ENCODE results near the gene TMEM88. TPM values are rescaled to one million over a fixed set of nuclear protein-coding genes. Genes with fewer than 3 reads are reported as not detected.

TMEM88 gene
- total and polyA plus RNA-seq, 2 of the 4 experiments (the other 2 are of a cell fraction): 2.1 TPM; not detected in 1

DNA sequence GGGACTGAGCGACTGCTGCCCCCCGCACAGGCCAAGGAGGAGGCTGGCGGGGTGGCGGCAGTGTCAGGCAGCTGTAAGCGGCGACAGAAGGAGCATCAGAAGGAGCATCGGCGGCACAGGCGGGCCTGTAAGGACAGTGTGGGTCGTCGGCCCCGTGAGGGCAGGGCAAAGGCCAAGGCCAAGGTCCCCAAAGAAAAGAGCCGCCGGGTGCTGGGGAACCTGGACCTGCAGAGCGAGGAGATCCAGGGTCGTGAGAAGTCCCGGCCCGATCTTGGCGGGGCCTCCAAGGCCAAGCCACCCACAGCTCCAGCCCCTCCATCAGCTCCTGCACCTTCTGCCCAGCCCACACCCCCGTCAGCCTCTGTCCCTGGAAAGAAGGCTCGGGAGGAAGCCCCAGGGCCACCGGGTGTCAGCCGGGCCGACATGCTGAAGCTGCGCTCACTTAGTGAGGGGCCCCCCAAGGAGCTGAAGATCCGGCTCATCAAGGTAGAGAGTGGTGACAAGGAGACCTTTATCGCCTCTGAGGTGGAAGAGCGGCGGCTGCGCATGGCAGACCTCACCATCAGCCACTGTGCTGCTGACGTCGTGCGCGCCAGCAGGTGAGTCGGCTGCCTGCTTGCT lies 5.6 kb upstream of the TMEM88 start:
- BruUV-seq (replicated peaks): no TSS peak
- TF ChIP-seq NFE2L2 (IDR thresholded peaks at IDR 0.05; ENCODE audit: low read depth, low read length) (no peak), MAFK (IDR thresholded peaks at IDR 0.05; ENCODE audit: low read depth, low read length) (no peak), POLR2A (IDR thresholded peaks at IDR 0.05; ENCODE audit: low read depth, low read length) (no peak)
- TF ChIP-seq, protein P1, sequence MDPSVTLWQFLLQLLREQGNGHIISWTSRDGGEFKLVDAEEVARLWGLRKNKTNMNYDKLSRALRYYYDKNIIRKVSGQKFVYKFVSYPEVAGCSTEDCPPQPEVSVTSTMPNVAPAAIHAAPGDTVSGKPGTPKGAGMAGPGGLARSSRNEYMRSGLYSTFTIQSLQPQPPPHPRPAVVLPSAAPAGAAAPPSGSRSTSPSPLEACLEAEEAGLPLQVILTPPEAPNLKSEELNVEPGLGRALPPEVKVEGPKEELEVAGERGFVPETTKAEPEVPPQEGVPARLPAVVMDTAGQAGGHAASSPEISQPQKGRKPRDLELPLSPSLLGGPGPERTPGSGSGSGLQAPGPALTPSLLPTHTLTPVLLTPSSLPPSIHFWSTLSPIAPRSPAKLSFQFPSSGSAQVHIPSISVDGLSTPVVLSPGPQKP (IDR thresholded peaks at IDR 0.05; ENCODE audit: borderline replicate concordance, low read depth, low read length): no peak
- ATAC-seq (ENCODE audit: low read depth) (no peak), DNase-seq (no peak)
- Histone ChIP-seq H3K4me3 (ENCODE audit: insufficient read depth, low read depth, low read length) (no peak overlapping the region), H3K36me3 (ENCODE audit: control insufficient read depth, insufficient read depth, low read length) (peaks cover 67% of the 10 kb centered on the region), H3K4me2 (ENCODE audit: low read depth, low read length) (no peak overlapping the region), H2AFZ (replicated peaks; ENCODE audit: low read length, poor library complexity) (no peak overlapping the region), H2BK15ac (ENCODE audit: low read depth, low read length) (no peak overlapping the region), H4K8ac (ENCODE audit: low read depth in 2 of 2, low read length in 2 of 2) (no peak overlapping the region), H2BK5ac (ENCODE audit: low read depth, low read length, poor library complexity, severe bottlenecking) (no peak overlapping the region), H3K27ac (ENCODE audit: insufficient read depth, low read length) (no peak overlapping the region), H2BK20ac (ENCODE audit: low read depth, low read length) (no peak overlapping the region), H3K56ac (ENCODE audit: extremely low read depth, insufficient read depth, low read length) (no peak overlapping the region), H3K9ac (ENCODE audit: low read depth, low read length) (no peak overlapping the region), H2AK9ac (replicated peaks; ENCODE audit: low read depth, low read length, poor library complexity) (no peak overlapping the region), H4K5ac (ENCODE audit: low read depth, low read length) (no peak overlapping the region), H3K4me1 (ENCODE audit: control insufficient read depth, insufficient read depth, low read length) (peaks cover 7% of the 10 kb centered on the region), H2AK5ac (ENCODE audit: low read depth, low read length) (no peak overlapping the region), H3K9me3 (ENCODE audit: control insufficient read depth, insufficient read depth, low read length) (no peaks in the 10 kb centered on the region), H3K27me3 (ENCODE audit: control insufficient read depth, insufficient read depth, low read length) (no peaks in the 10 kb centered on the region), H3K18ac (ENCODE audit: low read depth, low read length) (no peak overlapping the region), H4K20me1 (ENCODE audit: insufficient read depth, low read length) (peaks cover 47% of the 10 kb centered on the region), H3K4ac (ENCODE audit: low read depth, low read length) (no peak overlapping the region), H2BK120ac (ENCODE audit: low read depth, low read length) (no peak overlapping the region), H3K14ac (replicated peaks; ENCODE audit: low read depth, low read length) (no peak overlapping the region), H3K23ac (ENCODE audit: low read depth, low read length) (no peak overlapping the region), H3K9me1 (ENCODE audit: insufficient read depth, low read length) (no peaks in the 10 kb centered on the region), H4K91ac (ENCODE audit: insufficient read depth, low read depth, low read length) (no peak overlapping the region), H3K79me1 (ENCODE audit: low read depth in 1 of 2, low read length in 2 of 2) (peaks cover 14 to 39% of the 10 kb centered on the region in 2 experiments)
- in situ Hi-C loops (cut with MboI; ENCODE audit: low sequenced_read_pairs) (no loop called here), dilution Hi-C loops (cut with HindIII; ENCODE audit: low sequenced_read_pairs, unreplicated experiment) (no loop called here), intact Hi-C loops (cut with micrococcal nuclease) (no loop called here)
- 97% methylated on average over 18 of the region's 35 CpGs; no CpG with 5 or more reads in 1 of the 2 experiments for WGBS, 2 experiments (ENCODE audit: extremely low coverage in 2 of 2, insufficient read length in 1 of 2)
- CTCF ChIA-PET: no interaction called here
- POLR2A ChIA-PET (ENCODE audit: unreplicated experiment): no interaction called here

Measured in IMR-90 (cell line).